K562 (cell line): ENCODE measurements around the gene CACNA2D4. TPM values are rescaled to one million over a fixed set of nuclear protein-coding genes. Genes with fewer than 3 reads are reported as not detected.

Source experiments
- FOXA1 ChIP-seq: fragments of 450-650 bp; IDR thresholded peaks from 2 replicates; pipeline ENCODE4 v1.6.1; 2016; ENCODE audit warnings: mild to moderate bottlenecking, borderline replicate concordance
- MXD1 ChIP-seq: fragments of 250-450 bp; sonication (Bioruptor Pico); IDR thresholded peaks from 2 replicates; pipeline ENCODE4 v1.8.0; 2021; ENCODE audit warnings: borderline replicate concordance, mild to moderate bottlenecking, moderate library complexity; ENCODE audit not compliant: poor library complexity, severe bottlenecking
- TFE3 ChIP-seq: fragments of 450-650 bp; formaldehyde crosslinking; IDR thresholded peaks from 2 replicates; pipeline ENCODE4 v1.4.0; 2020; ENCODE audit warnings: mild to moderate bottlenecking, mixed read lengths
- USF1 ChIP-seq: sonication (generic); formaldehyde crosslinking; IDR thresholded peaks from 2 replicates; pipeline ENCODE4 v1.9.0; 2022; ENCODE audit warnings: mild to moderate bottlenecking, missing genetic modification reagents
- ZNF561 ChIP-seq: fragments of 450-650 bp; formaldehyde crosslinking; conservative IDR thresholded peaks from 2 replicates; pipeline ENCODE4 v1.4.0; 2020; ENCODE audit warnings: mild to moderate bottlenecking, moderate library complexity
- ZNF655 ChIP-seq: fragments of 250-450 bp; sonication (Bioruptor Pico); IDR thresholded peaks from 2 replicates; pipeline ENCODE4 v1.5.0; 2021
- polyA plus RNA-seq, 8 experiments: library from polyadenylated mRNA; depleted of rRNA in 4 of 8; stranded (reverse) in 5 of 8; unstranded in 3 of 8; fragments of >200 nt; fragmentation: Nextera tagmentation in 2 of 8; fragmentation: Illumina TruSeq in 1 of 8; extraction: Ambion mirVana in 2 of 8; extraction: Trizol in 1 of 8; gene quantifications; 2 replicates each; pipeline versions ENCODE4 v1.2.1 to v1.2.3, GENCODE V29; 2011 to 2014; ENCODE audit warnings: inconsistent platforms in 1 of 8, missing spikeins in 1 of 8
- total RNA-seq, 7 experiments: library from RNA; depleted of rRNA in 6 of 7; stranded (reverse); fragments of >200 nt in 6 of 7; fragmentation: Illumina TruSeq in 2 of 7; extraction: Trizol in 2 of 7; gene quantifications; 2 replicates each; pipeline versions ENCODE4 v1.2.1 to v1.2.3, GENCODE V29; 2011 to 2021; ENCODE audit warnings: low replicate concordance in 1 of 7

Gene CACNA2D4
- total and polyA plus RNA-seq, 9 of the 15 experiments (the other 6 are each of a cell fraction or from before 2014, with no cell fraction given), result 0.04 to 0.69 (median 0.40) TPM; not detected in 3

GRCh38 chr12:1811948-1812291 lies 106.5 kb downstream of the CACNA2D4 start (continued):
- peak; percentile 67 for TF ChIP-seq TFE3 (CRISPR knock-in tag)
- TF ChIP-seq MXD1 (CRISPR knock-in tag), result no peak
- TF ChIP-seq ZNF561 (CRISPR knock-in tag), result no peak
- peak; percentile 37; the same call in 1 of the 2 replicates for TF ChIP-seq USF1
- TF ChIP-seq ZNF655 (CRISPR knock-in tag), result no peak
- no peak for TF ChIP-seq FOXA1
